Right lobe of liver (tissue), 6 donors: Measurements from ENCODE around the gene MEGF9. TPM values are rescaled to one million over a fixed set of nuclear protein-coding genes. Genes with fewer than 3 reads are reported as not detected.

ENCODE experiments used
- ATAC-seq, 4 donors: fragments of 200-7000 bp; cut with Tn5 transposase; one replicate each; pipeline ENCODE4 v1.9.1; 2020; ENCODE audit warnings: mild to moderate bottlenecking in 4 of 4, moderate library complexity in 4 of 4
- DNase-seq, 3 donors: peaks; one replicate each; pipeline ENCODE4 v3.0.0-alpha.2; 2020
- H3K27ac ChIP-seq, 3 donors: fragments of 200-600 bp; one replicate each; pipeline ENCODE4 v1.8.0; 2022
- H3K27me3 ChIP-seq, 2 donors: fragments of 200-600 bp; one replicate each; pipeline ENCODE4 v1.8.0; 2022
- H3K36me3 ChIP-seq, 4 donors: fragments of 200-600 bp; sonication (generic) in 1 of 4; one replicate each; pipeline versions ENCODE4 v1.5.1 to v1.8.0; 2017 to 2022; ENCODE audit warnings: control low read depth in 1 of 4
- H3K4me1 ChIP-seq, 4 donors: fragments of 200-600 bp; sonication (generic) in 1 of 4; one replicate each; pipeline versions ENCODE4 v1.5.1 to v1.8.0; 2017 to 2022; ENCODE audit warnings: control low read depth in 1 of 4
- H3K4me3 ChIP-seq, 3 donors: fragments of 200-600 bp; one replicate each; pipeline ENCODE4 v1.8.0; 2022
- H3K9me3 ChIP-seq, 4 donors: fragments of 200-600 bp; sonication (generic) in 1 of 4; one replicate each; pipeline versions ENCODE4 v1.5.1 to v1.8.0; 2017 to 2022; ENCODE audit warnings: control low read depth in 1 of 4
- CTCF ChIP-seq, 4 donors: fragments of 200-600 bp in 3 of 4; fragments of 450-650 bp in 1 of 4; IDR thresholded peaks; one replicate each; pipeline versions ENCODE4 v1.5.1 to v1.8.0; 2016 to 2022; ENCODE audit warnings: antibody characterized with exemption in 4 of 4, mild to moderate bottlenecking in 2 of 4
- POLR2A ChIP-seq: fragments of 450-650 bp; IDR thresholded peaks from one replicate; pipeline ENCODE4 v1.6.1; 2017; ENCODE audit warnings: antibody characterized with exemption, mild to moderate bottlenecking
- WGBS: methylation state at CpG from one replicate; pipeline ENCODE4 v1.1.6; 2018; ENCODE audit warnings: low coverage, low lambda C conversion rate; ENCODE audit not compliant: insufficient coverage; ENCODE audit errors: missing lambda C conversion rate; 5-methylcytosine and 5-hydroxymethylcytosine counted together
- intact Hi-C, 2 donors: fragments of 100-400 bp; cut with DNase I; formaldehyde crosslinking; loops; one replicate each; pipeline versions ENCODE4 v1.11.2 to v1.14.1; 2022
- total RNA-seq, 6 experiments: library from RNA; depleted of rRNA in 2 of 6; stranded (reverse); fragments of >200 nt in 2 of 6; fragmentation: NEBNext Ultra II Directional in 3 of 6; extraction: Animal tissue kit (Norgen Biotek cat#: 25700) in 3 of 6; gene quantifications; one replicate each; pipeline versions ENCODE4 v1.1.0 to v1.2.4, GENCODE V29; 2016 to 2023
- donor health status: DM: no; HTN: yes; CAD: no.
- donor health status: DM: no; HTN: no; CAD: no.
- donor health status: DM: no; HTN: no; CAD: no.
- donor health status: DM: no; HTN: yes; CAD: no.
- donor health status: DM: no; HTN: yes; CAD: no.

Gene MEGF9
- total RNA-seq, 6 experiments from 2014 or later: 26.8 to 49.0 (median 38.2) TPM

GRCh38 chr9:120570296-120570695 lies 144.0 kb downstream of the MEGF9 start:
- Histone ChIP-seq H3K4me1 (peaks cover 0 to 48% (median 25%) of the 10 kb centered on the region in 4 donors), H3K27ac (peak overlapping the region; percentile 47 to 84 (median 69)), H3K36me3 (peaks cover 0 to 18% (median 3%) of the 10 kb centered on the region in 4 donors), H3K4me3 (no peak overlapping the region), H3K27me3 (no peaks in the 10 kb centered on the region), H3K9me3 (no peaks in the 10 kb centered on the region)
- WGBS: 65% methylated on average over 4 of the region's 5 CpGs
- ATAC-seq (no peak), DNase-seq (no peak)
- intact Hi-C loops: no loop called here
- TF ChIP-seq CTCF (IDR thresholded peaks at IDR 0.05): no peak
- no peak for TF ChIP-seq POLR2A

- H3K27ac ChIP-seq: no peak overlapping the region
- intact Hi-C loops: no loop called here
- peaks cover 0 to 18% (median 3%) of the 10 kb centered on the region in 4 donors for H3K36me3 ChIP-seq
- no peak overlapping the region for H3K4me3 ChIP-seq
- H3K4me1 ChIP-seq: peaks cover 0 to 43% (median 23%) of the 10 kb centered on the region in 4 donors
- no peaks in the 10 kb centered on the region for H3K9me3 ChIP-seq
- ATAC-seq (no peak), DNase-seq (no peak)
- no peaks in the 10 kb centered on the region for H3K27me3 ChIP-seq
- WGBS: 89% methylated on average over 5 of the region's 5 CpGs
- peak in 1 of 4 donors; percentile 8 for TF ChIP-seq CTCF (IDR thresholded peaks at IDR 0.05)
- TF ChIP-seq POLR2A: no peak
Observed at GRCh38 chr9:120569556-120569955, 144.7 kb downstream of the MEGF9 start.

GRCh38 chr9:120568816-120569215 lies 145.5 kb downstream of the MEGF9 start:
- peaks cover 0 to 36% (median 19%) of the 10 kb centered on the region in 4 donors for H3K4me1 ChIP-seq

GRCh38 chr9:120567874-120568273 lies 146.4 kb downstream of the MEGF9 start:
- Histone ChIP-seq H3K9me3 (no peaks in the 10 kb centered on the region), H3K27ac (no peak overlapping the region), H3K36me3 (peaks cover 0 to 18% (median 3%) of the 10 kb centered on the region in 4 donors), H3K4me1 (peaks cover 0 to 27% (median 15%) of the 10 kb centered on the region in 4 donors), H3K27me3 (no peaks in the 10 kb centered on the region), H3K4me3 (no peak overlapping the region)
- intact Hi-C loops: no loop called here
- no peak for ATAC-seq
- WGBS: 83% methylated on average over 1 of the region's 4 CpGs
- TF ChIP-seq CTCF (IDR thresholded peaks at IDR 0.05): no peak
- TF ChIP-seq POLR2A: no peak
- DNase-seq: no peak

More at GRCh38 chr9:120568816-120569215, 145.5 kb downstream of the MEGF9 start:
- Histone ChIP-seq H3K36me3 (peaks cover 0 to 18% (median 3%) of the 10 kb centered on the region in 4 donors), H3K9me3 (no peaks in the 10 kb centered on the region), H3K27ac (no peak overlapping the region), H3K4me3 (no peak overlapping the region), H3K27me3 (no peaks in the 10 kb centered on the region)
- no peak for TF ChIP-seq CTCF (IDR thresholded peaks at IDR 0.05)
- no peak for TF ChIP-seq POLR2A
- no peak for ATAC-seq
- 69% methylated on average over 5 of the region's 5 CpGs for WGBS
- intact Hi-C loops: no loop called here
- DNase-seq: no peak
